ENCODE data around the gene MKNK1. TPM values are rescaled to one million over a fixed set of nuclear protein-coding genes. Genes with fewer than 3 reads are reported as not detected.

MKNK1 gene
- total RNA-seq, 1 donor from 2014 or later = 77.6 TPM

GRCh38 chr1:46536527-46536926 lies 67.5 kb downstream of the MKNK1 start:
- Histone ChIP-seq H3K36me3 (no peaks in the 10 kb centered on the region), H3K27ac (no peak overlapping the region), H3K9me3 (no peaks in the 10 kb centered on the region), H3K4me3 (no peak overlapping the region), H3K27me3 (ENCODE audit: low read depth) (peaks cover 43% of the 10 kb centered on the region), H3K4me1 (peaks cover 4% of the 10 kb centered on the region)
- no peak for DNase-seq
- intact Hi-C loops (cut with DNase I) = no loop called here
- no peak for TF ChIP-seq CTCF (IDR thresholded peaks at IDR 0.05)
- ATAC-seq = no peak

- H3K27ac ChIP-seq = no peak overlapping the region
- peak; percentile 24 to 42 for ATAC-seq
- H3K4me1 ChIP-seq = peaks cover 4% of the 10 kb centered on the region
- H3K9me3 ChIP-seq = no peaks in the 10 kb centered on the region
- no peaks in the 10 kb centered on the region for H3K36me3 ChIP-seq
- TF ChIP-seq CTCF (IDR thresholded peaks at IDR 0.05) = peak; percentile 35
- H3K4me3 ChIP-seq = no peak overlapping the region
- intact Hi-C loops (cut with DNase I) = no loop called here
- no peak for DNase-seq
- peaks cover 57% of the 10 kb centered on the region for H3K27me3 ChIP-seq (ENCODE audit: low read depth)
These were observed 69.0 kb downstream of the MKNK1 start for GRCh38 chr1:46535063-46535462.

- intact Hi-C loops (cut with DNase I) = no loop called here
- peaks cover 54% of the 10 kb centered on the region for H3K27me3 ChIP-seq (ENCODE audit: low read depth)
These were observed 70.7 kb downstream of the MKNK1 start for GRCh38 chr1:46533179-46533864.

GRCh38 chr1:46532498-46533178 lies 71.4 kb downstream of the MKNK1 start:
- peak; percentile 80 for DNase-seq
- intact Hi-C loops (cut with DNase I) = no loop called here

More at GRCh38 chr1:46533179-46533864, 70.7 kb downstream of the MKNK1 start:
- no peak for TF ChIP-seq CTCF (IDR thresholded peaks at IDR 0.05)
- DNase-seq (peak; percentile 60), ATAC-seq (peak; percentile 47 to 59)
- H3K4me1 ChIP-seq = peaks cover 4% of the 10 kb centered on the region
- peak overlapping the region; percentile 41 for H3K27ac ChIP-seq
- H3K9me3 ChIP-seq = no peaks in the 10 kb centered on the region
- H3K4me3 ChIP-seq = peak overlapping the region; percentile 46
- no peaks in the 10 kb centered on the region for H3K36me3 ChIP-seq

GRCh38 chr1:46532095-46532494 lies 72.0 kb downstream of the MKNK1 start:
- no peaks in the 10 kb centered on the region for H3K36me3 ChIP-seq
- intact Hi-C loops (cut with DNase I) = no loop called here
- H3K4me3 ChIP-seq = no peak overlapping the region

More at GRCh38 chr1:46532498-46533178, 71.4 kb downstream of the MKNK1 start:
- Histone ChIP-seq H3K36me3 (no peaks in the 10 kb centered on the region), H3K27me3 (ENCODE audit: low read depth) (peaks cover 50% of the 10 kb centered on the region), H3K4me3 (peak overlapping the region; percentile 46), H3K27ac (no peak overlapping the region), H3K9me3 (no peaks in the 10 kb centered on the region), H3K4me1 (peaks cover 4% of the 10 kb centered on the region)
- peak; percentile 53 for TF ChIP-seq CTCF (IDR thresholded peaks at IDR 0.05)
- peak; percentile 77 to 82 for ATAC-seq

More at GRCh38 chr1:46532095-46532494, 72.0 kb downstream of the MKNK1 start:
- ATAC-seq = no peak
- peaks cover 4% of the 10 kb centered on the region for H3K4me1 ChIP-seq
- H3K27ac ChIP-seq = no peak overlapping the region
- no peaks in the 10 kb centered on the region for H3K9me3 ChIP-seq
- H3K27me3 ChIP-seq (ENCODE audit: low read depth) = peaks cover 53% of the 10 kb centered on the region
- TF ChIP-seq CTCF (IDR thresholded peaks at IDR 0.05) = no peak
- no peak for DNase-seq
